ENCODE data around the gene CA7.
A peak's percentile ranks its signal among the peaks of the same experiment; 100 is the strongest.

CA7 gene

DNA sequence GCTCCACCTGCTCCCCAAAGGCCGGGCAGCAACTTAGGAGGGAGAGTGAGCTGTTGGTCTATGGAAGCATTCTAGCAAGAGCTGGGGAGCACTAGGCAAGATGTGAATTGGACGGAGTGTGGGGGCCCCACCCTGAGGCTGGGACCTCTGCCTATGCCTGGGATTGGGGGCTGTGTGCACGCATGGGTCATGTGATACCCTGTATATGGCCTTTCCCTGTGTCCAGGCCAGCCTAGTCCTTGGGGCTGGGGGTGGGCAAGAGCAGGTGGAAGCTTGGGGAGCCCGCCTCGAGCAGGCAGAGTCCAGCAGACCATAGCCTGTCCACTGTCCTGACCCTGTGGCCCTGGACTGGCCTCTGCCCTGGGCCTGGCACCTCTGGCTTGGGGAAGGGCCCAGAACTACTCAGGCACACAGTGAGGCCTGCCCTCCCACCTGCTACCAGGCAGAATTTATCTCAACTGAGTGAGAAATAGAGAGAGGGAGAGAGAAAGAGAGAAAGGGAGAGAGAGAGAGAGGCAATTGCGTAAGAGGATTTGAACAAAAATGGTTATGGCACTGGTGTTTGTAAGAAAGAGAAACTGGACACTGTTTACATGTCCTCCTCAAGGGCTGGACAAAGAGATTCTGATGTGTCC, 55.2 kb downstream of the CA7 start:
- DNase-seq: no peak

DNA sequence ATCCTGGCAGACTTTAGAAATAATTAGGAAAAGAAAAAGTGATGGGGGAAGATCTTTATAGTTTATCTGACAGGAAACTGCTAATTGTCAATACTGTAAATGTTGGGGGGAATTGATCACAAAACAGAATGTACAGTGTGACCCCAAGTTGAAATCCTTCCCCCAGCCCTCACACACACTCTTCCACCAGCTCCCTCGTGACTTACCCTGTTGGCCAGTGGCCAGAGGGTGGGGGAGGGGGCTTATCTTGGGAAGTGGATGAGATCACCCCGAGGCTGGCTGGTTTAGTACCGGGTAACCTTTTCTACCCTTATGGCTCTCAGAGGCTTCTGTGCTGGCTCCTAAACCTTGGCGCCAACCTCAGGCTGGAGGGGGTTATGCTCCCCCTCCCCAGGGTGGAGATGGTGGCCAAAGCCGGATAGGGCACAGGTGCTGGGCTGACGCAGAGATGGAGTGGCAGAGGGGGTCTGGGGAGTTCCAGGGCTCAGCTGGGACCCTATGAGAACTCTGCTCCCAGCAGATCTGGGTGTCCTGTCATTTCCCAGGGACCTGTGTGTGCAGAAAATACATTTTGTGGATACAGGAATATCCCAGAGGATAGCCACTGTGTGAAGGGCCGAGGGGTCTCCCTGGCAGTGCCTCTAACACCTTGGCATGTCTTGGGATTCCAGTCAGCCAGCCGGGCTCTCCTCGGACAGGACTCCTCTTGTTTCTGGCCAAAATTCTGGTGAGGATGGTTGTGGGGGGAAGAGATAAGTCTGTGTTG, 55.9 kb downstream of the CA7 start:
- DNase-seq: peak; percentile 72

- DNase-seq: no peak
Measured at GRCh38 chr16:66900721-66901441, 56.7 kb downstream of the CA7 start.

GRCh38 chr16:66901626-66902025, 57.4 kb downstream of the CA7 start:
- DNase-seq: no peak

- DNase-seq: no peak
Measured at GRCh38 chr16:66902648-66903543, 58.7 kb downstream of the CA7 start.
